SK-N-SH (cell line): Measurements from ENCODE around the gene GRIN2A. TPM values are rescaled to one million over a fixed set of nuclear protein-coding genes. Genes with fewer than 3 reads are reported as not detected.

Experiments
- CTCF ChIA-PET: fragments of 300-600, 350-600 bp; formaldehyde crosslinking; extraction: SDS; loops from one replicate; lab custom pipeline; 2021; lab: Yijun Ruan, JAX
- POLR2A ChIA-PET: fragments of 350-600 bp; sonication (Branson Sonifier 250); formaldehyde crosslinking; extraction: SDS; loops from one replicate; lab custom pipeline; 2020; ENCODE audit warnings: antibody characterized with exemption, inconsistent platforms; lab: Yijun Ruan, JAX
- DNase-seq: peaks from one replicate; pipeline ENCODE4 v3.0.0; 2012
- H2AFZ ChIP-seq: fragments of 200-600 bp; sonication (generic); 2 replicates; pipeline ENCODE4 v1.8.1; 2016; ENCODE audit warnings: antibody characterized with exemption, mild to moderate bottlenecking, low read depth
- H3F3A ChIP-seq: fragments of 200-600 bp; sonication (generic); replicated peaks from 2 replicates; pipeline ENCODE3; 2016; ENCODE audit warnings: antibody characterized with exemption, mild to moderate bottlenecking; ENCODE audit not compliant: insufficient read depth
- H3K27ac ChIP-seq, 2 experiments: fragments of 200-500 bp in 1 of 2; fragments of 200-600 bp in 1 of 2; sonication (Bioruptor generic) in 1 of 2; sonication (generic), shearing (Covaris generic) in 1 of 2; 2 replicates each; pipeline versions ENCODE4 v1.5.1 to v1.6.1; 2014 to 2016; ENCODE audit warnings: low read depth in 2 of 2, inconsistent platforms in 1 of 2, low read length in 1 of 2, mild to moderate bottlenecking in 1 of 2, mixed read lengths in 1 of 2
- H3K27me3 ChIP-seq: fragments of 200-600 bp; sonication (generic), shearing (Covaris generic); 2 replicates; pipeline ENCODE4 v1.6.1; 2016; ENCODE audit warnings: mixed run types; ENCODE audit not compliant: insufficient read depth
- H3K36me3 ChIP-seq, 2 experiments: fragments of 200-500 bp in 1 of 2; fragments of 200-600 bp in 1 of 2; sonication (Bioruptor generic) in 1 of 2; sonication (generic) in 1 of 2; replicated peaks in 1 of 2; 2 replicates each; pipeline versions ENCODE3 to v1.5.1; 2014 to 2016; ENCODE audit warnings: low read length in 1 of 2, mild to moderate bottlenecking in 1 of 2; ENCODE audit not compliant: insufficient read depth in 2 of 2, control insufficient read depth in 1 of 2
- H3K4me1 ChIP-seq, 2 experiments: fragments of 200-500 bp in 1 of 2; fragments of 200-600 bp in 1 of 2; sonication (Bioruptor generic) in 1 of 2; sonication (generic), shearing (Covaris generic) in 1 of 2; 2 replicates each; pipeline versions ENCODE4 v1.5.1 to v1.6.1; 2014 to 2016; ENCODE audit warnings: low read depth in 1 of 2, low read length in 1 of 2, mixed run types in 1 of 2; ENCODE audit not compliant: insufficient read depth in 2 of 2, control insufficient read depth in 1 of 2
- H3K4me2 ChIP-seq: fragments of 200-600 bp; sonication (generic), shearing (Covaris generic); 2 replicates; pipeline ENCODE4 v1.6.1; 2017; ENCODE audit warnings: mixed run types
- H3K4me3 ChIP-seq, 2 experiments: fragments of 200-500 bp in 1 of 2; fragments of 200-600 bp in 1 of 2; sonication (Bioruptor generic) in 1 of 2; sonication (generic), shearing (Covaris generic) in 1 of 2; 2 replicates each; pipeline versions ENCODE4 v1.5.1 to v1.8.1; 2014 to 2016; ENCODE audit warnings: low read depth in 2 of 2, inconsistent platforms in 1 of 2, low read length in 1 of 2, mild to moderate bottlenecking in 1 of 2, mixed read lengths in 1 of 2, moderate library complexity in 1 of 2
- H3K79me2 ChIP-seq: fragments of 200-600 bp; sonication (generic); 2 replicates; pipeline ENCODE4 v1.8.1; 2017; ENCODE audit warnings: mild to moderate bottlenecking; ENCODE audit not compliant: insufficient read depth
- H3K9ac ChIP-seq: fragments of 200-600 bp; sonication (generic); 2 replicates; pipeline ENCODE4 v1.6.1; 2017; ENCODE audit warnings: mixed run types
- H3K9me2 ChIP-seq: fragments of 200-600 bp; sonication (generic); 2 replicates; pipeline ENCODE4 v1.6.1; 2017; ENCODE audit warnings: mixed run types
- H3K9me3 ChIP-seq: fragments of 200-600 bp; sonication (generic); 2 replicates; pipeline ENCODE4 v1.6.1; 2017; ENCODE audit warnings: mixed run types, mild to moderate bottlenecking, moderate library complexity
- H4K20me1 ChIP-seq: fragments of 200-600 bp; sonication (generic); 2 replicates; pipeline ENCODE4 v1.6.1; 2017; ENCODE audit warnings: mild to moderate bottlenecking, mixed run types; ENCODE audit not compliant: insufficient read depth
- ELF1 ChIP-seq: IDR thresholded peaks from 2 replicates; pipeline ENCODE4 v1.4.0; 2012
- EZH2phosphoT487 ChIP-seq: fragments of 200-600 bp; sonication (generic); IDR thresholded peaks from 2 replicates; pipeline ENCODE4 v1.6.1; 2017; ENCODE audit warnings: low read depth, mixed run types, mild to moderate bottlenecking, antibody characterized with exemption, moderate library complexity, borderline replicate concordance
- GABPA ChIP-seq: IDR thresholded peaks from 2 replicates; pipeline ENCODE4 v1.4.0; 2012; ENCODE audit warnings: low read depth, mild to moderate bottlenecking
- GATA2 ChIP-seq: sonication (generic); formaldehyde crosslinking; IDR thresholded peaks from 2 replicates; pipeline ENCODE4 v1.5.0; 2020; ENCODE audit warnings: mild to moderate bottlenecking, missing genetic modification reagents
- IRF3 ChIP-seq: fragments of 150-350 bp; IDR thresholded peaks from 2 replicates; pipeline ENCODE4 v1.6.1; 2016; ENCODE audit warnings: mild to moderate bottlenecking, low read depth, low read length
- JUND ChIP-seq: IDR thresholded peaks from 2 replicates; pipeline ENCODE4 v1.4.0; 2012
- MAX ChIP-seq: IDR thresholded peaks from 2 replicates; pipeline ENCODE4 v1.4.0; 2012; ENCODE audit warnings: low read depth
- MEF2A ChIP-seq: IDR thresholded peaks from 2 replicates; pipeline ENCODE4 v1.4.0; 2012; ENCODE audit warnings: low read depth, borderline replicate concordance
- POLR2AphosphoS5 ChIP-seq: IDR thresholded peaks from 2 replicates; pipeline ENCODE4 v1.6.1; 2012; ENCODE audit warnings: low read depth, low read length
- REST ChIP-seq: IDR thresholded peaks from 2 replicates; pipeline ENCODE4 v1.6.1; 2012; ENCODE audit warnings: mild to moderate bottlenecking, low read depth, low read length, moderate library complexity
- RFX5 ChIP-seq: IDR thresholded peaks from 2 replicates; pipeline ENCODE4 v1.6.1; 2012; ENCODE audit warnings: mild to moderate bottlenecking, improper control_type of control experiment, low read length
- RXRA ChIP-seq: IDR thresholded peaks from 2 replicates; pipeline ENCODE4 v1.4.0; 2012; ENCODE audit warnings: low read depth, mild to moderate bottlenecking, borderline replicate concordance
- SIN3A ChIP-seq: IDR thresholded peaks from 2 replicates; pipeline ENCODE4 v1.6.1; 2012; ENCODE audit warnings: low read depth, mild to moderate bottlenecking, low read length, moderate library complexity, borderline replicate concordance
- SMC3 ChIP-seq: IDR thresholded peaks from 2 replicates; pipeline ENCODE4 v1.6.1; 2012; ENCODE audit warnings: low read depth, low read length, improper control_type of control experiment
- TAF1 ChIP-seq: IDR thresholded peaks from 2 replicates; pipeline ENCODE4 v1.6.1; 2012; ENCODE audit warnings: low read depth, mild to moderate bottlenecking, low read length, moderate library complexity, borderline replicate concordance
- TEAD4 ChIP-seq: IDR thresholded peaks from 2 replicates; pipeline ENCODE4 v1.4.0; 2012; ENCODE audit warnings: mild to moderate bottlenecking, borderline replicate concordance; ENCODE audit not compliant: insufficient read depth
- ZBTB33 ChIP-seq: IDR thresholded peaks from 2 replicates; pipeline ENCODE4 v1.4.0; 2012; ENCODE audit warnings: low read depth, borderline replicate concordance
- WGBS: methylation state at CpG from one replicate; pipeline ENCODE4 v1.1.6; 2017; ENCODE audit warnings: low lambda C conversion rate; 5-methylcytosine and 5-hydroxymethylcytosine counted together
- polyA plus RNA-seq, 3 experiments: library from polyadenylated mRNA; depleted of rRNA; stranded (reverse); fragments of >200 nt; gene quantifications; 2 replicates each; pipeline ENCODE4 v1.2.3, GENCODE V29; 2012

GRIN2A gene
- polyA plus RNA-seq, 1 of the 3 experiments (the other 2 are of a cell fraction), result not detected

- Histone ChIP-seq H3K27ac (no peak overlapping the region), H3K4me1 (peaks cover 0 to 3% of the 10 kb centered on the region in 2 experiments; a peak in 2 of 4 replicates), H3K36me3 (no peaks in the 10 kb centered on the region), H3K9me3 (peaks cover 4% of the 10 kb centered on the region; the same call in 1 of the 2 replicates), H3K4me3 (no peak overlapping the region), H3K27me3 (no peaks in the 10 kb centered on the region), H3K4me2 (no peak overlapping the region), H2AFZ (no peak overlapping the region), H4K20me1 (no peaks in the 10 kb centered on the region), H3K79me2 (no peaks in the 10 kb centered on the region), H3K9ac (no peak overlapping the region), H3K9me2 (no peaks in the 10 kb centered on the region), H3F3A (no peaks in the 10 kb centered on the region)
- POLR2A ChIA-PET, result no interaction called here
- no peak for TF ChIP-seq RXRA
- no peak for TF ChIP-seq GATA2 (CRISPR knock-in tag)
- TF ChIP-seq MAX, result no peak
- no peak for TF ChIP-seq EZH2phosphoT487
- TF ChIP-seq REST, result no peak
- TF ChIP-seq ZBTB33, result no peak
- no peak for TF ChIP-seq RFX5
- TF ChIP-seq IRF3, result no peak
- no peak for TF ChIP-seq TAF1
- TF ChIP-seq SIN3A, result no peak
- TF ChIP-seq ELF1, result no peak
- TF ChIP-seq TEAD4, result no peak
- no peak for TF ChIP-seq SMC3
- no peak for TF ChIP-seq JUND
- TF ChIP-seq POLR2AphosphoS5, result no peak
- no peak for TF ChIP-seq GABPA
- TF ChIP-seq MEF2A, result no peak
- no peak for DNase-seq
- 21% methylated on average over 8 of the region's 8 CpGs for WGBS
- CTCF ChIA-PET, result no interaction called here
These were observed 88.7 kb downstream of the GRIN2A start for GRCh38 chr16:10093576-10093975.
